ENCODE data around the gene COX7B.
A peak's percentile ranks its signal among the peaks of the same experiment; 100 is the strongest.
"Not testable (repeated sequence)": the region's sequence is repeated elsewhere in the genome, so short reads cannot be mapped to it uniquely, and the experiment has no call there.

Gene COX7B, protein sequence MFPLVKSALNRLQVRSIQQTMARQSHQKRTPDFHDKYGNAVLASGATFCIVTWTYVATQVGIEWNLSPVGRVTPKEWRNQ

DNA sequence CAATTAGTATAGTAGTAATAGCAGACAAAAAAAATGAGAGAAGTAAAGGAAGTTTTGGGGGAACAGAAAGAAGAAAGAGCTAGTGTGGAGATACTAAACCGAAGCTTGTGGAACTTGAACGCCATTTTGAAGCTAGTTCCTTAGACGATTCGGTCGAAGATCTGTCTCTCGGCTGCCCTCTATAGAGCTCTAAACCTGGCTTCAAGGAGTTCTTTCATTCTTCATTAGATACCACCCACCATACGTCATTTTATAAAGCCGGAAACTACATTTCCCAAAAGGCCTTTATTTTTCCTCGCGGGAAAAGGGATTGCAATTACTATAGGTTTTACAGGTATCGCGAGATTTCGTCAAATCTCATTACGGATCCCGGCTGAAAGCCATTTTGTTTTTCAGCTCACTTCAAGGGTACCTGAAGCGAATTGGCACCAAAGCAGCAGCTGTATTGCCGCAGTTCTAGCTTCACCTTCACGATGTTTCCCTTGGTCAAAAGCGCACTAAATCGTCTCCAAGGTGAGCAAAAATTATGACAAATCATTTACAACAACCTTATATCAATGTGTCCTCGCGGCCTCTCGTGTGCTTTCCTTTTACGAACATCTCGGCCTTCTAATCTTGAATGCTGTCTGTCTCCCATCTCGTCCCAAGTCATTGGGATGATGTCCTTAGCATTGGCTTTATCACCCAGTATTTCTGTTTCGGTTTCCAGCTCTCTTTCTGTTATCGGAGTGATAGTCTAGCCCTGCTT lies at the start of gene COX7B:
Gene COX7B (plus strand): TSS at position 388 of the 748 bp plus-strand sequence. CDS start 86 bp downstream, at position 474.
- DNase-seq, result peak; percentile 85 to 96

- DNase-seq, result no peak
Measured at GRCh38 chrX:77875372-77875771, 23.9 kb upstream of the COX7B start.

GRCh38 chrX:77881418-77881817 lies 17.9 kb upstream of the COX7B start:
- DNase-seq, result not testable (repeated sequence)

GRCh38 chrX:77892887-77893286 lies 6.4 kb upstream of the COX7B start:
- no peak for DNase-seq

GRCh38 chrX:77893713-77894112 lies 5.6 kb upstream of the COX7B start:
- no peak for DNase-seq

DNA sequence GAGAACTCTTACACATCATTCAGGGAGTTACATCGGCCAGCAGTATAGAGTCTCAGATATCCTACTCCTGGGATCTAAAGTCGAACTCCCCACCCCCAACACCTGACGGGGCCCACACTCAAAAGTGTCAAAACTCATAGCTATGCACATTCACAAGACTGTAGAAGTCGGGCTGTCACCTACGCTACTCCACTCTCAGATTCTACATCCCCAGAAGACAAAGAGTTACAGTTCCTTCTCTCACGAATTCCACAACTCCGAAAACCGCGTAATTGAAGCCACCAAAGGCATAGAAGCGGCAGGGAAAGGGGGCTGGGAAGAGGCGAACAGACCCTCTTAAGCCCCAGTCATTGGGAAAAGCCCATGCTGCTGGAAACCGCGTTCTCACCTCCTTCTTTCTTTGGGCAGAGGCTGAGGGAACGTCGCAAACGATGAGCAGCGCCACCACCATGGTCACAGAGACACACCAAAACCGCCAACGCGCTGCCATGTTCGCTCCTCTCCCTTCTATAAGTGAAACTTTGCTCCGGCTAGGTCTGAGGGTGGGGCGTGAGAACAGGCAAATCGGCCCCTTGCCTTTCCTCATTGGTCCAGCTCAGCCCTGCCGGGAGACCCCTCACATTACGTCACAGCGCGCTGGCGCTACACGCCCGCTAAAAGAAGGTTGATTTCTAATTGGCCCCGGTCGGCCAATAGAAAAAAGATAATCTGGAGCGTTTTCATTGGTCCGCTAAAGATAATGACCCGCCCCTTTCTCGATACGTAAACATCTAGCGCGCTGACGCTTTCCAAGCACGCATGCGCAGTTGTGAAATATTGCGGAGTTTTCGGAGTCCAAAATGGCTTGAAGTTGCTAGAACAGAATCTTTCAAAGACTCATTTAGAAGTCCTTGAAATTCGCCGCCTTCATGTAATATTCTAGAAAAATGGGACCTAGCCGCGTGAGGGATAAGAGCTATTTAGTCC lies 4.1 kb upstream of the COX7B start, which contains the start of gene MAGT1:
Gene MAGT1 (minus strand): TSS at position 515 of the 966 bp plus-strand sequence. CDS start 25 bp downstream, at position 490.
- peak; percentile 96 to 97 for DNase-seq

- no peak for DNase-seq
Measured at GRCh38 chrX:77900688-77901087, 1.4 kb downstream of the COX7B start.

GRCh38 chrX:77901506-77901905 lies 2.2 kb downstream of the COX7B start:
- no peak for DNase-seq

DNA sequence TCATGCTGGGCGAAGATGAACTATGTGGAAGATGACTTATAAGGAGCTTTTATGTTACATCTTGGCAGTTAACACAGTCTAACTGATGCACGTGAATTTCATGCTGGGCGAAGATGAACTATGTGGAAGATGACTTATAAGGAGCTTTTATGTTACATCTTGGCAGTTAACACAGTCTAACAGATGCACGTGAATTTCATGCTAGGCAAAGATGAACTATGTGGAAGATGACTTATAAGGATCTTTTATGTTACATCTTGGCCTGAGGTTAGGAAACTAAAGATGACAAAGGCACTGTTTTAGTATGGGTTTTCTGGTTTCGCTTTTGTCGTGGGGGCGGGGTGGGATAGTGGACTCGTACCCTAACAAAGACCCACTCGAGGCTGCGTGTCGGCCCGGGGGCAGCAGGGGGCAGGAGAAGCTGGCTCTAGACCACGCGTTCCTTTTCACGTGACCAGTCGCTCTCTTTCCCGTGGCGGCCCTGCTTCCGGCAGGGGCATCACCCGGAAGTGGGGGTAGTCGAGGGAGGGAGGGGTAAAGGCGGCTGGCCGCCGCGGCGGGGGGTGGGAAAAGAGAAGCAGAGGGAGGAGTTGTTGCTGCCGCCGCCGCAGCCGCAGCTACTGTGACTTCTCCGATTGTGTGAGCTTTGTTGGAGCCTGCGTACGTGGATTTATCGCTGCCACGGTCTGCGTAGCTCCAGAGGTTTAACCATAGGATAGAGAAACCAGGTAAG lies 11.0 kb downstream of the COX7B start, which contains the start of gene ATP7A:
Gene ATP7A (plus strand): TSS at position 586 of the 733 bp plus-strand sequence. CDS start 60,949 bp downstream, outside the sequence.
- peak; percentile 94 to 95 for DNase-seq

GRCh38 chrX:77917294-77917933 lies 18.1 kb downstream of the COX7B start:
- no peak for DNase-seq

GRCh38 chrX:77918568-77918967 lies 19.3 kb downstream of the COX7B start:
- DNase-seq, result no peak

- not testable (repeated sequence) for DNase-seq
Measured at GRCh38 chrX:77919370-77919769, 20.1 kb downstream of the COX7B start.

- no peak for DNase-seq
Measured at GRCh38 chrX:77922787-77923186, 23.5 kb downstream of the COX7B start.

DNA sequence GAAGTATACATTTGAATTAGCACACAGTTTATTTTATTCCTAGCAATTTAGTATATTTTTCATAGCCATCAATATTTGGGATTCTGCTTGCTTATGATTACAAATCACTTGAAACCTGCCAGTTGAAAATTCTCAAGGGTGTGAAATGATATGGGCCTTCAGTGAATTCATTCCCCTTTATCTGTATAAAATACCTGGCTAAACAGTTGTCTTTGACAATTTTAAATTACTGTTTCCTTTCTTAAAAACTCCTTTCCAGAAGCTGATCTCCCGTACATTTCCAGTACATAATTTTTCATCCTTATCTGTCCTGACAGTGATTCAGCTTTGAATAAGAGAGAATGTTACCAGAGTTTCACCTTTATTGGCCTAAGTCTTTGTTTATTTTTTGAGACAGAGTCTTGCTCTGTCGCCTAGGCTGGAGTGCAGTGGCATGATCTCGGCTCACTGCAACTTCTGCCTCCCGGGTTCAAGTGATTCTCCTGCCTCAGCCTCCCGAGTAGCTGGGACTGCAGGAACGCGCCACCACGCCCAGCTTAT lies 25.1 kb downstream of the COX7B start:
- DNase-seq, result no peak

DNA sequence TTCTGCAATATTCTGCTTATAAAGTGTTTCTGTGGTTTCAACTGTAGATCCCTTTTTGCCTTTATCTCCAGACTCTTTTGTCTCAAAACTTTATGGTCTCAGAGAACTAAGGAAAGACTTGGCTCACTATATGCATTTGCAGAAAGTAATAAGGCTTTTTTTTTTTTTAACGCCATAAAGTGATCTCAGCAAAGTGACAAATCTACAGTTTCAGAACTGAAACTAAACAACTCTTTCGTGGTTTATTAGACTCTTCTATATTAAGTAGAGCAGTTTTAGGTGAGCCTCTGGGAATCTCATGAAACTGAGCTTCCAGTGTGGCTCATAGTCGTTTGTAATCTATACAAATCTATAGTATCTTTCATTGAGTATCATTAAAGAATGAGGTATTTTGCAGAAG lies 26.5 kb downstream of the COX7B start:
- DNase-seq, result no peak

- no peak for DNase-seq
Measured at GRCh38 chrX:77930581-77930980, 31.3 kb downstream of the COX7B start.

DNA sequence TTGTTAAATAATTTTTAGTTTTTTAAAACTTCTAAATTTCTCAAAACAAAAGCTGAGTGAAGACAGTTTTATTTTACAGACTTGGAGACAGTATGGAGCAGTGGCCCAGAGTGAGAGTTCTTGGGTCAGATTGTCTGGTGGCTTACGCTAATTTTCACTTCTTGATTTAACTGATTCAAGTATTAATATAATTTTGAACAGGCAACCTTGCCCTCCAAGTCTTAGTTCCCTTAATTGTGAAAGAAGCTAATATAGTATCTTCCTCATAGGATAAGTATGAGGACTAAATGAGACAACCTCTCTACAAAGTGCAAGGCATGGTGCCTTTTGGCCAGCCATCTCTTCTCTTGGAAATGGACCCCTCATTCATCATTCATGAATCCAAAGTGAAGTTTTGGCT lies 36.6 kb downstream of the COX7B start:
- no peak for DNase-seq

DNA sequence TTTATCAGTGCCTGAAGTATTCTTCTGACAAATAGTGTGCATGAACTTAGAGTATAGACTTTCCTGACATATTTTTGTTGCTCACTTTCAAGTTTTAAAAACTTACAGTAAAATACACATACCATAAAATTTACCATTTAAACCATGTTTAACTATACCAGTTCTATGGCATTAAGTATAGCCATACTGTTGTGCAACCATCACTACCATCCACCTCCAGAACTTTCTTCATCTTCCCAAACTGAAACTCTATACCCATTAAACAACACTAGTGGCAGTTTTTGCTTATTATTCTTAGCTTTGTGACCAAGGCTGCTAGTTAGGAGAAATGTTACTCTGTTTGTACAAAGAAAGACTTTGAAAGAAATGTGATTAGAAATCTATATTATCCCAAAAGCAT lies 37.0 kb downstream of the COX7B start:
- DNase-seq, result no peak

- DNase-seq, result no peak
Measured at GRCh38 chrX:77937291-77937690, 38.0 kb downstream of the COX7B start.

GRCh38 chrX:77938083-77938680 lies 38.9 kb downstream of the COX7B start:
- no peak for DNase-seq

DNA sequence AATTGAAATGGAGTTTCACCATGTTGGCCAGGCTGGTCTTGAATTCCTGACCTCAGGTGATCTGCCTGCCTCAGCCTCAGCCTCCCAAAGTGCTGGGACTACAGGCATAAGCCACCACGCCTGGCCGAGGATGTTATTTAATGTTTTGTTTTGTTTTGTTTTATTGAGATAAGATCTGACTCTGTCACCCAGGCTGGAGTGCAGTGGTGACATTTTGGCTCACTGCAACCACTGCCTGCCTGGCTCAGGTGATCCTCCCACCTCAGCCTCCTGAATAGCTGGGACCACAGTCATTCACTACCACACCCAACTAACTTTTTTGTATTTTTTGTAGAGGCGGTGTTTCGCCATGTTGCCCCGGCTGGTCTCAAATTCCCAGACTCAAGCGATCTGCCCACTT lies 45.8 kb downstream of the COX7B start:
- DNase-seq, result not testable (repeated sequence)
